Brain microvascular endothelial cell (primary cell): ENCODE results near the gene PFDN1.

Experiments used
- DNase-seq: peaks from one replicate; pipeline ENCODE4 v3.0.0-alpha.2; 2020
- H3K27ac ChIP-seq: fragments of 250-450 bp; sonication (Bioruptor Pico); 2 replicates; pipeline ENCODE4 v1.5.1; 2020; ENCODE audit warnings: mild to moderate bottlenecking, moderate library complexity
- H3K27me3 ChIP-seq: fragments of 250-450 bp; sonication (Bioruptor Pico); replicated peaks from 2 replicates; pipeline ENCODE4 v1.5.1; 2020; ENCODE audit warnings: mild to moderate bottlenecking
- H3K36me3 ChIP-seq: fragments of 250-450 bp; sonication (Bioruptor Pico); replicated peaks from 2 replicates; pipeline ENCODE4 v1.5.1; 2020; ENCODE audit warnings: mild to moderate bottlenecking
- H3K4me3 ChIP-seq: 2 replicates; pipeline ENCODE4 v1.5.1; 2011; ENCODE audit warnings: low read depth, mild to moderate bottlenecking, control low read depth, low read length, moderate library complexity
- CTCF ChIP-seq: IDR thresholded peaks from 2 replicates; pipeline ENCODE4 v1.5.1; 2011; ENCODE audit warnings: low read depth, mild to moderate bottlenecking, moderate library complexity, low read length, control low read depth, inconsistent platforms; ENCODE audit errors: missing control alignments
- in situ Hi-C: cut with HindIII; loops from 2 replicates; pipeline ENCODE4 v1.10.0; 2017; ENCODE audit warnings: low sequenced_read_pairs, low pct_ligation_motif_present

The PFDN1 gene

DNA sequence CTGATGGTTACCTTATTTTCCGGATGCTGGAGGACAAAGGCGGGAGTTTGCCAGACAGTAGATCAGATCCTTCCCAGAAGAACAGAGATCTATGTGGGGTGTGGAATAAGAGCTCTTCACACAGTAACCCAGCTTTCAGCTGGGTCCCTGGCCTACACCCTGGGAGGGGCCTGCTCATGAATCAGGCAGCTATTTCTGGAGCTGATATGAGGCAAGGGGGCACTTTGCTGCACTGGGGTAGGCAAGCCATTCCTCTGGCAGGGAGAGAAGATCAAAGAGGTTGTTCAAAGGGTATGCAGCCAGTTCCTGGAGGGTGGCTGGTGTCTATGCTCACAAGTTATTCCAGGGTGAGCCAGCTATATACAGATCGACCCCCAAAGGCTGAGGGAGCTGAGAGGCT is 79.3 kb downstream of the PFDN1 start:
- Histone ChIP-seq H3K4me3 (no peak overlapping the region), H3K36me3 (no peaks in the 10 kb centered on the region), H3K27ac (no peak overlapping the region), H3K27me3 (no peaks in the 10 kb centered on the region)
- in situ Hi-C loops: no loop called here
- TF ChIP-seq CTCF: no peak
- no peak for DNase-seq

GRCh38 chr5:140222416-140222815 is 80.5 kb downstream of the PFDN1 start:
- DNase-seq: no peak
- Histone ChIP-seq H3K27me3 (no peaks in the 10 kb centered on the region), H3K27ac (no peak overlapping the region), H3K36me3 (no peaks in the 10 kb centered on the region), H3K4me3 (no peak overlapping the region)
- no peak for TF ChIP-seq CTCF
- in situ Hi-C loops: no loop called here

- Histone ChIP-seq H3K27ac (peak overlapping the region; percentile 70), H3K4me3 (no peak overlapping the region), H3K36me3 (no peaks in the 10 kb centered on the region), H3K27me3 (no peaks in the 10 kb centered on the region)
- no peak for TF ChIP-seq CTCF
- in situ Hi-C loops: no loop called here
- peak; percentile 73 for DNase-seq
Measured at GRCh38 chr5:140221697-140222223, 81.1 kb downstream of the PFDN1 start.

DNA sequence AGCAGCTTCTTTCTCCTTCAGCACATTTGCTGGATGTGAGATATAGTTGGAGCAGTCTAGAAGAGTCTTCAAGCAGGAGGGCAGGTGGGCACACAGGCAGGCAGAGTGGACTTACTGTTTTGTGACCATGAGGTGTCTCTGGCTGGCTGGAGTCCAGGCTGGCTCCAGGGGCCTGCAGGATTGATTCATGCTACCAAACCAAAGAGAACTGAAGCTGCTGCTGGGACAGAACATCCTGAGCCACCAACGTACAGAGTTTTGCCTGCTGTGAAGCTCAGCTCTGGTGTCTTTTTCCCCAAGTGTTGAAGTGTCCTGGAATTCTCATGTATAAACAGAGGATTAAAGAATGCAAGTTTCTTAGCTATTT is 82.2 kb downstream of the PFDN1 start:
- Histone ChIP-seq H3K27me3 (no peaks in the 10 kb centered on the region), H3K36me3 (no peaks in the 10 kb centered on the region), H3K4me3 (no peak overlapping the region), H3K27ac (no peak overlapping the region)
- in situ Hi-C loops: no loop called here
- DNase-seq: no peak
- TF ChIP-seq CTCF: no peak

- no peak for TF ChIP-seq CTCF
- in situ Hi-C loops: no loop called here
- H3K27ac ChIP-seq: no peak overlapping the region
- no peaks in the 10 kb centered on the region for H3K27me3 ChIP-seq
- no peak for DNase-seq
- H3K36me3 ChIP-seq: no peaks in the 10 kb centered on the region
- H3K4me3 ChIP-seq: no peak overlapping the region
Measured at GRCh38 chr5:140220032-140220697, 82.7 kb downstream of the PFDN1 start.
